ENCODE measurements around the gene NLRC4.

DNA sequence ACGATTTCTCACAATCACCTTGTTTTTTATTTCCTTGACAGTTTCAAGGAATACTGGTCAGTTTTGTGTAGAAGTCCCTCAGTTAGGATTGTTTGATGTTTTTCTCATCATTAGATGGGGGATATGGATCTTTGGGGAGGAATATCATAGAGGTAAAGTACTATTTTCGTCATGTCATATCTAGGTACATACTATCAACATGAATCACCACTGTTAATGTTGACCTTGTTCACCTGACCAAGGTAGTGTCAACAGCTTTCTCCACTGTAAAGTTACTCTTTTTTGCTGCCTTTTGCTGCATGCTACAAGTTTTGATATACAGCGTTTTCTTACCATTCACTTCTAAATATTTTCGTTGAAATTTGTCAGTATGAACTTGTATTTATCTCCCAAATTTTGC, 32.7 kb downstream of the NLRC4 start:
- TF ChIP-seq, protein P1, sequence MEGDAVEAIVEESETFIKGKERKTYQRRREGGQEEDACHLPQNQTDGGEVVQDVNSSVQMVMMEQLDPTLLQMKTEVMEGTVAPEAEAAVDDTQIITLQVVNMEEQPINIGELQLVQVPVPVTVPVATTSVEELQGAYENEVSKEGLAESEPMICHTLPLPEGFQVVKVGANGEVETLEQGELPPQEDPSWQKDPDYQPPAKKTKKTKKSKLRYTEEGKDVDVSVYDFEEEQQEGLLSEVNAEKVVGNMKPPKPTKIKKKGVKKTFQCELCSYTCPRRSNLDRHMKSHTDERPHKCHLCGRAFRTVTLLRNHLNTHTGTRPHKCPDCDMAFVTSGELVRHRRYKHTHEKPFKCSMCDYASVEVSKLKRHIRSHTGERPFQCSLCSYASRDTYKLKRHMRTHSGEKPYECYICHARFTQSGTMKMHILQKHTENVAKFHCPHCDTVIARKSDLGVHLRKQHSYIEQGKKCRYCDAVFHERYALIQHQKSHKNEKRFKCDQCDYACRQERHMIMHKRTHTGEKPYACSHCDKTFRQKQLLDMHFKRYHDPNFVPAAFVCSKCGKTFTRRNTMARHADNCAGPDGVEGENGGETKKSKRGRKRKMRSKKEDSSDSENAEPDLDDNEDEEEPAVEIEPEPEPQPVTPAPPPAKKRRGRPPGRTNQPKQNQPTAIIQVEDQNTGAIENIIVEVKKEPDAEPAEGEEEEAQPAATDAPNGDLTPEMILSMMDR (IDR thresholded peaks at IDR 0.05) = no peak
- TF ChIP-seq JUNB (IDR thresholded peaks at IDR 0.05) (no peak), ZFP36 (IDR thresholded peaks at IDR 0.05; ENCODE audit: borderline replicate concordance, partially characterized antibody) (no peak), FOSL2 (IDR thresholded peaks at IDR 0.05) (no peak), FOSL2 (CRISPR knock-in tag; IDR thresholded peaks at IDR 0.05) (no peak; the same call in 1 of the 2 replicates), POLR2A (IDR thresholded peaks at IDR 0.05; ENCODE audit: low read length) (no peak), ZNF302 (CRISPR knock-in tag; IDR thresholded peaks at IDR 0.05) (no peak), MYC (IDR thresholded peaks at IDR 0.05; ENCODE audit: borderline replicate concordance, low read length) (no peak), EP300 (IDR thresholded peaks at IDR 0.05) (no peak), RCOR1 (IDR thresholded peaks at IDR 0.05; ENCODE audit: low read depth, low read length) (no peak), RFX5 (IDR thresholded peaks at IDR 0.05) (no peak), NFE2L2 (conservative IDR thresholded peaks at IDR 0.05; ENCODE audit: low read length) (no peak), HOXB13 (CRISPR knock-in tag; IDR thresholded peaks at IDR 0.05; ENCODE audit: low read depth) (no peak)
- TF ChIP-seq, protein P2, sequence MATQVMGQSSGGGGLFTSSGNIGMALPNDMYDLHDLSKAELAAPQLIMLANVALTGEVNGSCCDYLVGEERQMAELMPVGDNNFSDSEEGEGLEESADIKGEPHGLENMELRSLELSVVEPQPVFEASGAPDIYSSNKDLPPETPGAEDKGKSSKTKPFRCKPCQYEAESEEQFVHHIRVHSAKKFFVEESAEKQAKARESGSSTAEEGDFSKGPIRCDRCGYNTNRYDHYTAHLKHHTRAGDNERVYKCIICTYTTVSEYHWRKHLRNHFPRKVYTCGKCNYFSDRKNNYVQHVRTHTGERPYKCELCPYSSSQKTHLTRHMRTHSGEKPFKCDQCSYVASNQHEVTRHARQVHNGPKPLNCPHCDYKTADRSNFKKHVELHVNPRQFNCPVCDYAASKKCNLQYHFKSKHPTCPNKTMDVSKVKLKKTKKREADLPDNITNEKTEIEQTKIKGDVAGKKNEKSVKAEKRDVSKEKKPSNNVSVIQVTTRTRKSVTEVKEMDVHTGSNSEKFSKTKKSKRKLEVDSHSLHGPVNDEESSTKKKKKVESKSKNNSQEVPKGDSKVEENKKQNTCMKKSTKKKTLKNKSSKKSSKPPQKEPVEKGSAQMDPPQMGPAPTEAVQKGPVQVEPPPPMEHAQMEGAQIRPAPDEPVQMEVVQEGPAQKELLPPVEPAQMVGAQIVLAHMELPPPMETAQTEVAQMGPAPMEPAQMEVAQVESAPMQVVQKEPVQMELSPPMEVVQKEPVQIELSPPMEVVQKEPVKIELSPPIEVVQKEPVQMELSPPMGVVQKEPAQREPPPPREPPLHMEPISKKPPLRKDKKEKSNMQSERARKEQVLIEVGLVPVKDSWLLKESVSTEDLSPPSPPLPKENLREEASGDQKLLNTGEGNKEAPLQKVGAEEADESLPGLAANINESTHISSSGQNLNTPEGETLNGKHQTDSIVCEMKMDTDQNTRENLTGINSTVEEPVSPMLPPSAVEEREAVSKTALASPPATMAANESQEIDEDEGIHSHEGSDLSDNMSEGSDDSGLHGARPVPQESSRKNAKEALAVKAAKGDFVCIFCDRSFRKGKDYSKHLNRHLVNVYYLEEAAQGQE (IDR thresholded peaks at IDR 0.05) = no peak
- TF ChIP-seq, protein P3, sequence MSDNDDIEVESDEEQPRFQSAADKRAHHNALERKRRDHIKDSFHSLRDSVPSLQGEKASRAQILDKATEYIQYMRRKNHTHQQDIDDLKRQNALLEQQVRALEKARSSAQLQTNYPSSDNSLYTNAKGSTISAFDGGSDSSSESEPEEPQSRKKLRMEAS (IDR thresholded peaks at IDR 0.05) = no peak
